ENCODE measurements around the gene ITPA. TPM values are rescaled to one million over a fixed set of nuclear protein-coding genes. Genes with fewer than 3 reads are reported as not detected.

The ITPA gene
- total and polyA plus RNA-seq, 2 experiments from 2014 or later, result 33.8 to 74.1 TPM

GRCh38 chr20:3231116-3231515 is 21.8 kb downstream of the ITPA start:
- H3K27me3 ChIP-seq, result peaks cover 10% of the 10 kb centered on the region
- H3K4me3 ChIP-seq, result no peak overlapping the region
- H3K36me3 ChIP-seq, result no peaks in the 10 kb centered on the region
- no peak overlapping the region for H3K27ac ChIP-seq
- TF ChIP-seq CTCF (IDR thresholded peaks at IDR 0.05; ENCODE audit: low read depth, low read length), result no peak
- no peak for DNase-seq (ENCODE audit: low read depth in 1 of 2, low spot score in 1 of 2)
- H3K4me1 ChIP-seq (ENCODE audit: low read depth), result no peaks in the 10 kb centered on the region
- no peaks in the 10 kb centered on the region for H3K9me3 ChIP-seq (ENCODE audit: low read depth)

GRCh38 chr20:3231889-3232588 is 22.7 kb downstream of the ITPA start:
- Histone ChIP-seq H3K4me1 (ENCODE audit: low read depth) (no peaks in the 10 kb centered on the region), H3K27ac (no peak overlapping the region), H3K36me3 (no peaks in the 10 kb centered on the region), H3K4me3 (no peak overlapping the region), H3K9me3 (ENCODE audit: low read depth) (no peaks in the 10 kb centered on the region), H3K27me3 (peaks cover 19% of the 10 kb centered on the region)
- no peak for TF ChIP-seq CTCF (IDR thresholded peaks at IDR 0.05; ENCODE audit: low read depth, low read length)
- DNase-seq (ENCODE audit: low read depth in 1 of 2, low spot score in 1 of 2), result no peak

DNA sequence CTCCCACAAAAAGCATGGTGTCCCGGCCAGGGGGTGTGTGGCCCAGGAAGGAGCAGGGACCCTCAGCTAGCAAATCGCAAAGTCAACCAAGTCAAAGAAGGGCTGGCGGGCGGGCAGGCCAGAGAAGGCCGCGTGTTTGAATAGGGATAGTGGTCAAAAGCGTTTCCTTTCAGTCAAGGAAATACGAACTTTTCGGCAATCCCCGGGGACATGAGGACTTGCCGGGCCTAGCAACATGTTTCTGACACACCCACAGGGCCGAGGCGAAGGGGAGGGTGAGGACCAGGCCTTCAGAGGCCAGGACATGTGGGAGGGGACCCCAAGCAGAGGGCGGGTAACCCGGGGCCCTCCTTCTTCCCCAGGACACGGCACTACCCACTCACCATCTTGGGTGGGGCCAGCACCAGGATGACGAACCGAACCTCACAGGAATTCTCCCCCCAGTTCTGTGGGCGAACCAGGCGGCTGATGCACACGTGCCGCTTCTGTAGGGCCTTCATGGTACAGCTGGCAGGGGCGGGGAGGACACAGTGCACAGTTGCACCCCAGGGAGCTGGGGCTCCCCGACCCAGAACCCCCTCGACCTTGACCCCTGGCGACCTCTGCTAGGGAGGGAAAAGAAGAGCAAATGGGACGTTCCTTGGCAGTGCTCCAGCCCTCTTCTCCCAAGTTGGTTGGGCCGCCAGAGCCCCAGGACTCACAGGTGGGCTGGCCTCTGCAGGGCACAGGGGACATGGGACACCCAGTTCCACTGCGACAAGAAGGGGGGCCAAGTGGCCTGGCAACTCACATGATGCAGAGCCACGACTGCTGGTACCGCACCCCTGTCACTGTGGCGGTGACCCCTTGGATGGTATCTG is 24.1 kb downstream of the ITPA start:
- Histone ChIP-seq H3K4me3 (no peak overlapping the region), H3K4me1 (ENCODE audit: low read depth) (no peaks in the 10 kb centered on the region), H3K36me3 (no peaks in the 10 kb centered on the region), H3K9me3 (ENCODE audit: low read depth) (no peaks in the 10 kb centered on the region), H3K27ac (no peak overlapping the region), H3K27me3 (peaks cover 32% of the 10 kb centered on the region)
- no peak for DNase-seq (ENCODE audit: low read depth in 1 of 2, low spot score in 1 of 2)
- TF ChIP-seq CTCF (IDR thresholded peaks at IDR 0.05; ENCODE audit: low read depth, low read length), result no peak

DNA sequence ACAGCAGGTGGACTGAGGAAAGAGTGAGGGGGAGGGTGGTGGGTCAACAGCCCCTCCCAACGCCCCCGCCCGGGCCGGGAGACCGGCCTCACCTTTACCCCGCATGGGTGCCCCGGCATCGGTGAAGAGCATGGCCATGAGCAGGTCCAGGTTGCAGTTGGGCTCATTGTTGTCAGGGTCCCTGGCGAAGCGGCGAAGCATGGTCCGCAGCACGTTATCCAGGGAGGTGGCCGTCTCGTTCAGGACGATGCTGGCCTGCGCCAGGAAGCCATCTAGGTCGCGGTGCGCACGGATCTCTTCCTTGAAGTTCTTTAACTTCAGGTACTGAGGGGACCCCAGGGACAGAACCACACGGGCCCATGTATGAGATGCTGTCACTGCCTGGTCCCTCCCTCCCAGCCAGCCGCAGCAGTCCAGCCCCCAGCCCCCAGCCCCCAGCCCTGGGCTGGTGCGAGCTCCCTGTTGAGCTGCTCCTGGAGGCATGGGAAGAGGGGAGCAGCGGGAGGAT is 24.7 kb downstream of the ITPA start:
- TF ChIP-seq CTCF (IDR thresholded peaks at IDR 0.05; ENCODE audit: low read depth, low read length), result no peak
- H3K27ac ChIP-seq, result no peak overlapping the region
- no peaks in the 10 kb centered on the region for H3K36me3 ChIP-seq
- H3K4me3 ChIP-seq, result no peak overlapping the region
- H3K9me3 ChIP-seq (ENCODE audit: low read depth), result no peaks in the 10 kb centered on the region
- H3K4me1 ChIP-seq (ENCODE audit: low read depth), result no peaks in the 10 kb centered on the region
- no peak for DNase-seq (ENCODE audit: low read depth in 1 of 2, low spot score in 1 of 2)
- peaks cover 39% of the 10 kb centered on the region for H3K27me3 ChIP-seq

DNA sequence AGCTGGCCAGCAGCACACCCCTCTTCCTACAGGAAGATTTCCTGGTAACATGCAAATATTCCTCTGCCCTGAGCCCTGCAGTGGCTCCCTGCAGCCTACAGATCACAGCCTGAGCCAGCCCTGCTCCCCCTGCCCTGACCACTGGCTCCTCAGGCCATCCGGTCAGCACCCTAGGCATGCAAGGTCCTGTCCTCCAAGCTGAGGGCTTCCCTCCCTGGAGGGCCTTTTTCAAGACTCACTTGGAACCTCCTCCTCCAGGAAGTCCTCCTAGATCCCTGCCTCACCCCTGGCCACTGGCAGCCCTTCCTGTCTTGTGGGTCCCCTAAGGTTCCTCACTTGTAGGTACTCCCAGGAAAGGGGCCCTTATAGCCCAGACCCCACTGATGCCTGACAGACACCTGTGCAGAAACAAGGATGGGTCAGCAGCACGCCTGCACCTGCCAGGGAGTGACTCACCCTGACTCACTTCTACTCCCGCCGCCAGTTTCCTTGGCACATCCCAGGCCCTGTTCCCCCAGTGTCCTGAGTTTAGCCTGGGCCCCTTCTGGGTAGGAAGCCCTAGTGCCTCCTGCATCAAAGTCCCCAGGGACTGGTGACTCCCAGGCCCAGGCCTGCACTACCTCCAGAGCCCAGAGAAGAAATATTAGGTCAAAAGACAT is 26.5 kb downstream of the ITPA start:
- TF ChIP-seq CTCF (IDR thresholded peaks at IDR 0.05; ENCODE audit: low read depth, low read length), result no peak
- H3K4me1 ChIP-seq (ENCODE audit: low read depth), result no peaks in the 10 kb centered on the region
- DNase-seq (ENCODE audit: low read depth in 1 of 2, low spot score in 1 of 2), result no peak
- H3K4me3 ChIP-seq, result no peak overlapping the region
- no peaks in the 10 kb centered on the region for H3K9me3 ChIP-seq (ENCODE audit: low read depth)
- no peak overlapping the region for H3K27ac ChIP-seq
- no peaks in the 10 kb centered on the region for H3K36me3 ChIP-seq
- peaks cover 56% of the 10 kb centered on the region for H3K27me3 ChIP-seq
